HepG2 (cell line): ENCODE data around the gene DGUOK. TPM values are rescaled to one million over a fixed set of nuclear protein-coding genes. Genes with fewer than 3 reads are reported as not detected.

Experiments
- ARNT2 ChIP-seq: sonication (generic); formaldehyde crosslinking; IDR thresholded peaks from 2 replicates; pipeline ENCODE4 v1.8.0; 2022; ENCODE audit warnings: mild to moderate bottlenecking, low read depth, missing genetic modification reagents, moderate library complexity
- NFKBIZ ChIP-seq: IDR thresholded peaks from 2 replicates; pipeline ENCODE4 v1.6.1; 2018; ENCODE audit warnings: missing genetic modification reagents, missing compliant biosample characterization
- TEAD2 ChIP-seq: sonication (generic); formaldehyde crosslinking; IDR thresholded peaks from 2 replicates; pipeline ENCODE4 v1.9.0; 2021; ENCODE audit warnings: missing genetic modification reagents
- U2AF2 ChIP-seq: fragments of 200-400 bp; formaldehyde crosslinking; IDR thresholded peaks from 2 replicates; pipeline ENCODE4 v1.6.1; 2017; ENCODE audit warnings: low read depth, mild to moderate bottlenecking, low read length
- ZNF256 ChIP-seq: sonication (generic); formaldehyde crosslinking; conservative IDR thresholded peaks from 2 replicates; pipeline ENCODE4 v1.4.0; 2020; ENCODE audit warnings: missing genetic modification reagents
- polyA plus RNA-seq, 8 experiments: library from polyadenylated mRNA; depleted of rRNA in 3 of 8; stranded (reverse) in 7 of 8; unstranded in 1 of 8; fragments of >200 nt; fragmentation: Illumina TruSeq in 4 of 8; extraction: Trizol in 4 of 8; gene quantifications; 2 replicates each; pipeline versions ENCODE4 v1.2.1 to v1.2.3, GENCODE V29; 2011 to 2016; ENCODE audit warnings: low read depth in 4 of 8, missing spikeins in 1 of 8, mixed read lengths in 1 of 8; ENCODE audit not compliant: insufficient read depth in 1 of 8
- total RNA-seq, 5 experiments: library from RNA; depleted of rRNA; stranded (reverse); fragments of >200 nt; fragmentation: Illumina TruSeq; extraction: Trizol; gene quantifications; 2 replicates each; pipeline ENCODE4 v1.2.3, GENCODE V29; 2016; ENCODE audit warnings: low read depth in 1 of 5
- TF ChIP-seq, protein P1 (sequence below): sonication (generic); formaldehyde crosslinking; IDR thresholded peaks from one replicate; pipeline ENCODE4 v1.5.1; 2020; ENCODE audit warnings: mild to moderate bottlenecking, missing genetic modification reagents; ENCODE audit errors: not compliant biosample characterization
- TF ChIP-seq, protein P2 (sequence below): sonication (generic); formaldehyde crosslinking; IDR thresholded peaks from 2 replicates; pipeline ENCODE4 v1.4.0; 2020; ENCODE audit warnings: missing genetic modification reagents, borderline replicate concordance
- TF ChIP-seq, protein P3 (sequence below): sonication (generic); formaldehyde crosslinking; IDR thresholded peaks from 2 replicates; pipeline ENCODE4 v1.8.0; 2022; ENCODE audit warnings: mild to moderate bottlenecking, missing genetic modification reagents, moderate library complexity
- TF ChIP-seq, protein P4 (sequence below): sonication (generic); formaldehyde crosslinking; conservative IDR thresholded peaks from 2 replicates; pipeline ENCODE4 v1.8.0; 2022; ENCODE audit warnings: low read depth, missing genetic modification reagents
- TF ChIP-seq, protein P5 (sequence below): sonication (generic); formaldehyde crosslinking; IDR thresholded peaks from 2 replicates; pipeline ENCODE4 v1.5.1; 2020; ENCODE audit warnings: mild to moderate bottlenecking, missing genetic modification reagents, borderline replicate concordance

DGUOK gene
- total and polyA plus RNA-seq, 2 of the 13 experiments (the other 11 are each of a cell fraction or from before 2014, with no cell fraction given): 105 to 137 TPM

DNA sequence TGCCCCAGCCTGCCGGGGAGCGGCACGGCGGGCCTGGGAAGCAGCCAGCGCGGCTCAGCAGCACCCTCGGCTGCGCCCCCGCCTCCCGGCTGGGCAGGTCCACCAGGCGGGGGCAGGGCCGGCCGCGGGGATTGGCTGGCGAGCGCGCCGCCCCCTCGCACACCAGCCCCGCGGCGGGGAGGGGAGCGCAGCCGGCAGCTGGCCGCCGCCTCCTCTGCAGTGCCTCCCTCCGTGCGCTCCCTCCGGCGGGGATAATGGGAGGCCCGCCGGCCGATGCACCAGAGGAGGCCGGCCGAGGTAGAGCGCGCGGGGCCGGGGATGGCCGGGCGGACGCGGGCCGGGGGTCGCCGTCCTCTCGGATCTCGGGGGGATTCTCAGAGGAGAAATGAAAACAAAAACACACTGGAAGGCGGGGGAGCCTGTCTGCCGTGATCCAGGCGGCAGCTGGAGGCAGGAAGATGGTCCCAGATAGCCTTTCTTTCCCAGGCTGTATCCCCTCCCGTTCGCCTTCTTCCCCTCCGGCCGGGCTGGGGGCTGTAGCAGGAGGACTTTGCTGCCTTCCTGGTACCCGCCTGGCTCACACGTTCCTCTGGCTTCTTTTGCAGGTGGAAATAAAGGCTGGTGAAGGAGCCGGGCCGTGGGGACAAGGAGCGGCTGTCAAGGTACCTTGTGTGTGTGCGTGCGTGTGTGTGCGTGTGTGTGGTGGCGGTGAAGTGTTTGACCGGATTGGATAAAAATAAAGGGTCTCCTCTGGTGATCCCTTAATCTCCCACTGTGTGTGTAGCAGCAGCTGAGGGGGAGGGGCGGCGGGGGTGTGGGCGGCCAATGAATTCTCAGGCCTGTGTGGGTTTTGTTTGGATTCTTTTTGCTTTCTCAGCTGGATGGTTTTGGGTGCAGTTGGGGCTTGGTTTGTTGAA, 76.1 kb downstream of the DGUOK start (continued):
- TF ChIP-seq, protein P1, sequence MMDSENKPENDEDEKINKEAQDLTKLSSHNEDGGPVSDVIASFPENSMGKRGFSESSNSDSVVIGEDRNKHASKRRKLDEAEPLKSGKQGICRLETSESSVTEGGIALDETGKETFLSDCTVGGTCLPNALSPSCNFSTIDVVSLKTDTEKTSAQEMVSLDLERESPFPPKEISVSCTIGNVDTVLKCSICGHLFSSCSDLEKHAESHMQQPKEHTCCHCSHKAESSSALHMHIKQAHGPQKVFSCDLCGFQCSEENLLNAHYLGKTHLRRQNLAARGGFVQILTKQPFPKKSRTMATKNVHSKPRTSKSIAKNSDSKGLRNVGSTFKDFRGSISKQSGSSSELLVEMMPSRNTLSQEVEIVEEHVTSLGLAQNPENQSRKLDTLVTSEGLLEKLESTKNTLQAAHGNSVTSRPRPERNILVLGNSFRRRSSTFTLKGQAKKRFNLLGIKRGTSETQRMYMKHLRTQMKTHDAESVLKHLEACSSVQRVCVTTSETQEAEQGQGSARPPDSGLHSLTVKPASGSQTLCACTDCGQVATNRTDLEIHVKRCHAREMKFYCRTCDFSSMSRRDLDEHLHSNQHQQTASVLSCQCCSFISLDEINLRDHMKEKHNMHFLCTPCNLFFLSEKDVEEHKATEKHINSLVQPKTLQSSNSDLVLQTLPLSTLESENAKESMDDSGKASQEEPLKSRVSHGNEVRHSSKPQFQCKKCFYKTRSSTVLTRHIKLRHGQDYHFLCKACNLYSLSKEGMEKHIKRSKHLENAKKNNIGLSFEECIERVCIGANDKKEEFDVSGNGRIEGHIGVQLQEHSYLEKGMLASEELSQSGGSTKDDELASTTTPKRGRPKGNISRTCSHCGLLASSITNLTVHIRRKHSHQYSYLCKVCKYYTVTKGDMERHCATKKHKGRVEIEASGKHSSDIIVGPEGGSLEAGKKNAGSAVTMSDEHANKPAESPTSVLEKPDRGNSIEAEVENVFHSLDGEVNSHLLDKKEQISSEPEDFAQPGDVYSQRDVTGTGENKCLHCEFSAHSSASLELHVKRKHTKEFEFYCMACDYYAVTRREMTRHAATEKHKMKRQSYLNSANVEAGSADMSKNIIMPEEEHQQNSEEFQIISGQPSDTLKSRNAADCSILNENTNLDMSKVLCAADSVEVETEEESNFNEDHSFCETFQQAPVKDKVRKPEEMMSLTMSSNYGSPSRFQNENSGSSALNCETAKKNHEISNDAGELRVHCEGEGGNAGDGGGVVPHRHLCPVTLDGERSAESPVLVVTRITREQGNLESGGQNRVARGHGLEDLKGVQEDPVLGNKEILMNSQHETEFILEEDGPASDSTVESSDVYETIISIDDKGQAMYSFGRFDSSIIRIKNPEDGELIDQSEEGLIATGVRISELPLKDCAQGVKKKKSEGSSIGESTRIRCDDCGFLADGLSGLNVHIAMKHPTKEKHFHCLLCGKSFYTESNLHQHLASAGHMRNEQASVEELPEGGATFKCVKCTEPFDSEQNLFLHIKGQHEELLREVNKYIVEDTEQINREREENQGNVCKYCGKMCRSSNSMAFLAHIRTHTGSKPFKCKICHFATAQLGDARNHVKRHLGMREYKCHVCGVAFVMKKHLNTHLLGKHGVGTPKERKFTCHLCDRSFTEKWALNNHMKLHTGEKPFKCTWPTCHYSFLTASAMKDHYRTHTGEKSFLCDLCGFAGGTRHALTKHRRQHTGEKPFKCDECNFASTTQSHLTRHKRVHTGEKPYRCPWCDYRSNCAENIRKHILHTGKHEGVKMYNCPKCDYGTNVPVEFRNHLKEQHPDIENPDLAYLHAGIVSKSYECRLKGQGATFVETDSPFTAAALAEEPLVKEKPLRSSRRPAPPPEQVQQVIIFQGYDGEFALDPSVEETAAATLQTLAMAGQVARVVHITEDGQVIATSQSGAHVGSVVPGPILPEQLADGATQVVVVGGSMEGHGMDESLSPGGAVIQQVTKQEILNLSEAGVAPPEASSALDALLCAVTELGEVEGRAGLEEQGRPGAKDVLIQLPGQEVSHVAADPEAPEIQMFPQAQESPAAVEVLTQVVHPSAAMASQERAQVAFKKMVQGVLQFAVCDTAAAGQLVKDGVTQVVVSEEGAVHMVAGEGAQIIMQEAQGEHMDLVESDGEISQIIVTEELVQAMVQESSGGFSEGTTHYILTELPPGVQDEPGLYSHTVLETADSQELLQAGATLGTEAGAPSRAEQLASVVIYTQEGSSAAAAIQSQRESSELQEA (CRISPR knock-in tag): no peak
- TF ChIP-seq, protein P2, sequence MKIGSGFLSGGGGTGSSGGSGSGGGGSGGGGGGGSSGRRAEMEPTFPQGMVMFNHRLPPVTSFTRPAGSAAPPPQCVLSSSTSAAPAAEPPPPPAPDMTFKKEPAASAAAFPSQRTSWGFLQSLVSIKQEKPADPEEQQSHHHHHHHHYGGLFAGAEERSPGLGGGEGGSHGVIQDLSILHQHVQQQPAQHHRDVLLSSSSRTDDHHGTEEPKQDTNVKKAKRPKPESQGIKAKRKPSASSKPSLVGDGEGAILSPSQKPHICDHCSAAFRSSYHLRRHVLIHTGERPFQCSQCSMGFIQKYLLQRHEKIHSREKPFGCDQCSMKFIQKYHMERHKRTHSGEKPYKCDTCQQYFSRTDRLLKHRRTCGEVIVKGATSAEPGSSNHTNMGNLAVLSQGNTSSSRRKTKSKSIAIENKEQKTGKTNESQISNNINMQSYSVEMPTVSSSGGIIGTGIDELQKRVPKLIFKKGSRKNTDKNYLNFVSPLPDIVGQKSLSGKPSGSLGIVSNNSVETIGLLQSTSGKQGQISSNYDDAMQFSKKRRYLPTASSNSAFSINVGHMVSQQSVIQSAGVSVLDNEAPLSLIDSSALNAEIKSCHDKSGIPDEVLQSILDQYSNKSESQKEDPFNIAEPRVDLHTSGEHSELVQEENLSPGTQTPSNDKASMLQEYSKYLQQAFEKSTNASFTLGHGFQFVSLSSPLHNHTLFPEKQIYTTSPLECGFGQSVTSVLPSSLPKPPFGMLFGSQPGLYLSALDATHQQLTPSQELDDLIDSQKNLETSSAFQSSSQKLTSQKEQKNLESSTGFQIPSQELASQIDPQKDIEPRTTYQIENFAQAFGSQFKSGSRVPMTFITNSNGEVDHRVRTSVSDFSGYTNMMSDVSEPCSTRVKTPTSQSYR: peak; percentile 60; the same call in 1 of the 2 replicates
- TF ChIP-seq, protein P3, sequence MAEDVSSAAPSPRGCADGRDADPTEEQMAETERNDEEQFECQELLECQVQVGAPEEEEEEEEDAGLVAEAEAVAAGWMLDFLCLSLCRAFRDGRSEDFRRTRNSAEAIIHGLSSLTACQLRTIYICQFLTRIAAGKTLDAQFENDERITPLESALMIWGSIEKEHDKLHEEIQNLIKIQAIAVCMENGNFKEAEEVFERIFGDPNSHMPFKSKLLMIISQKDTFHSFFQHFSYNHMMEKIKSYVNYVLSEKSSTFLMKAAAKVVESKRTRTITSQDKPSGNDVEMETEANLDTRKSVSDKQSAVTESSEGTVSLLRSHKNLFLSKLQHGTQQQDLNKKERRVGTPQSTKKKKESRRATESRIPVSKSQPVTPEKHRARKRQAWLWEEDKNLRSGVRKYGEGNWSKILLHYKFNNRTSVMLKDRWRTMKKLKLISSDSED: no peak
- TF ChIP-seq, protein P4, sequence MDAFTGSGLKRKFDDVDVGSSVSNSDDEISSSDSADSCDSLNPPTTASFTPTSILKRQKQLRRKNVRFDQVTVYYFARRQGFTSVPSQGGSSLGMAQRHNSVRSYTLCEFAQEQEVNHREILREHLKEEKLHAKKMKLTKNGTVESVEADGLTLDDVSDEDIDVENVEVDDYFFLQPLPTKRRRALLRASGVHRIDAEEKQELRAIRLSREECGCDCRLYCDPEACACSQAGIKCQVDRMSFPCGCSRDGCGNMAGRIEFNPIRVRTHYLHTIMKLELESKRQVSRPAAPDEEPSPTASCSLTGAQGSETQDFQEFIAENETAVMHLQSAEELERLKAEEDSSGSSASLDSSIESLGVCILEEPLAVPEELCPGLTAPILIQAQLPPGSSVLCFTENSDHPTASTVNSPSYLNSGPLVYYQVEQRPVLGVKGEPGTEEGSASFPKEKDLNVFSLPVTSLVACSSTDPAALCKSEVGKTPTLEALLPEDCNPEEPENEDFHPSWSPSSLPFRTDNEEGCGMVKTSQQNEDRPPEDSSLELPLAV (CRISPR knock-in tag): no peak
- TF ChIP-seq U2AF2 (no peak), NFKBIZ (CRISPR knock-in tag) (no peak), ZNF256 (CRISPR knock-in tag) (no peak), ARNT2 (CRISPR knock-in tag) (no peak), TEAD2 (CRISPR knock-in tag) (no peak)
- TF ChIP-seq, protein P5, sequence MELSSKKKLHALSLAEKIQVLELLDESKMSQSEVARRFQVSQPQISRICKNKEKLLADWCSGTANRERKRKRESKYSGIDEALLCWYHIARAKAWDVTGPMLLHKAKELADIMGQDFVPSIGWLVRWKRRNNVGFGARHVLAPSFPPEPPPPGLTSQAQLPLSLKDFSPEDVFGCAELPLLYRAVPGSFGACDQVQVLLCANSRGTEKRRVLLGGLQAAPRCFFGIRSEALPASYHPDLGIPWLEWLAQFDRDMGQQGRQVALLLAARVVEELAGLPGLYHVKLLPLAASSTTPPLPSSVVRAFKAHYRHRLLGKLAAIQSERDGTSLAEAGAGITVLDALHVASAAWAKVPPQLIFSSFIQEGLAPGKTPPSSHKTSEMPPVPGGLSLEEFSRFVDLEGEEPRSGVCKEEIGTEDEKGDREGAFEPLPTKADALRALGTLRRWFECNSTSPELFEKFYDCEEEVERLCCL (CRISPR knock-in tag): no peak
